Tibial artery (tissue), 4 donors: Measurements from ENCODE around the gene CDCA4.

ENCODE experiments used
- DNase-seq, 2 donors: peaks; one replicate each; pipeline ENCODE4 v3.0.0-alpha.2; 2019
- H3K27ac ChIP-seq, 2 donors: fragments of 200-600 bp; sonication (generic) in 1 of 2; 1 replicate in 1 of 2; 2 replicates in 1 of 2; pipeline ENCODE4 v1.5.1; 2018 to 2019; ENCODE audit warnings: mild to moderate bottlenecking in 1 of 2
- H3K27me3 ChIP-seq, 2 donors: fragments of 200-600 bp; sonication (generic) in 1 of 2; one replicate each; pipeline versions ENCODE4 v1.5.1 to v1.6.0; 2016 to 2019
- H3K36me3 ChIP-seq, 3 donors: fragments of 200-600 bp; sonication (generic) in 2 of 3; one replicate each; pipeline ENCODE4 v1.5.1; 2016 to 2019; ENCODE audit warnings: mild to moderate bottlenecking in 2 of 3
- H3K4me1 ChIP-seq, 4 donors: fragments of 200-600 bp; sonication (generic) in 2 of 4; 1 replicate in 3 of 4; 2 replicates in 1 of 4; pipeline ENCODE4 v1.5.1; 2016 to 2019
- H3K4me3 ChIP-seq, 2 donors: fragments of 200-600 bp; sonication (generic) in 1 of 2; 1 replicate in 1 of 2; 2 replicates in 1 of 2; pipeline ENCODE4 v1.5.1; 2018 to 2019; ENCODE audit warnings: mild to moderate bottlenecking in 2 of 2
- H3K9me3 ChIP-seq, 3 donors: fragments of 200-600 bp; sonication (generic) in 1 of 3; one replicate each; pipeline ENCODE4 v1.5.1; 2016 to 2019
- CTCF ChIP-seq, 2 experiments: fragments of 200-600 bp in 1 of 2; fragments of 450-650 bp in 1 of 2; IDR thresholded peaks; one replicate each; pipeline ENCODE4 v1.5.1; 2017 to 2019; ENCODE audit warnings: antibody characterized with exemption in 2 of 2, mild to moderate bottlenecking in 1 of 2, moderate library complexity in 1 of 2
- intact Hi-C: fragments of 100-400 bp; cut with DNase I; formaldehyde crosslinking; loops from one replicate; pipeline ENCODE4 v1.15.0; 2023; ENCODE audit warnings: low total_unique reads

The CDCA4 gene

GRCh38 chr14:105010891-105011291, 10.0 kb downstream of the CDCA4 start:
- H3K27me3 ChIP-seq: no peaks in the 10 kb centered on the region
- no peak overlapping the region for H3K27ac ChIP-seq
- no peak for TF ChIP-seq CTCF (IDR thresholded peaks at IDR 0.05)
- peaks cover 0 to 57% (median 26%) of the 10 kb centered on the region in 3 donors for H3K36me3 ChIP-seq
- H3K4me1 ChIP-seq: peaks cover 0 to 20% (median 18%) of the 10 kb centered on the region in 4 donors
- H3K9me3 ChIP-seq: no peaks in the 10 kb centered on the region
- no peak overlapping the region for H3K4me3 ChIP-seq
- intact Hi-C loops: no loop called here
- DNase-seq: no peak

- H3K4me3 ChIP-seq: no peak overlapping the region
- H3K36me3 ChIP-seq: peaks cover 0 to 59% (median 26%) of the 10 kb centered on the region in 3 donors
- H3K27me3 ChIP-seq: no peaks in the 10 kb centered on the region
- no peaks in the 10 kb centered on the region for H3K9me3 ChIP-seq
- no peak for DNase-seq
- no peak overlapping the region for H3K27ac ChIP-seq
- no peak for TF ChIP-seq CTCF (IDR thresholded peaks at IDR 0.05)
- peaks cover 0 to 20% (median 18%) of the 10 kb centered on the region in 4 donors for H3K4me1 ChIP-seq
- intact Hi-C loops: no loop called here
Observed at GRCh38 chr14:105010106-105010505, 10.8 kb downstream of the CDCA4 start.

GRCh38 chr14:105007593-105008264, 13.2 kb downstream of the CDCA4 start:
- Histone ChIP-seq H3K4me3 (no peak overlapping the region), H3K36me3 (peaks cover 0 to 59% (median 26%) of the 10 kb centered on the region in 3 donors), H3K9me3 (no peaks in the 10 kb centered on the region), H3K27ac (no peak overlapping the region), H3K4me1 (peaks cover 0 to 11% (median 8%) of the 10 kb centered on the region in 4 donors), H3K27me3 (no peaks in the 10 kb centered on the region)
- intact Hi-C loops: no loop called here
- no peak for DNase-seq
- TF ChIP-seq CTCF (IDR thresholded peaks at IDR 0.05): no peak

GRCh38 chr14:105006831-105007592, 13.9 kb downstream of the CDCA4 start:
- intact Hi-C loops: no loop called here

More at GRCh38 chr14:105006831-105007592, 13.9 kb downstream of the CDCA4 start:
- no peaks in the 10 kb centered on the region for H3K27me3 ChIP-seq
- H3K4me3 ChIP-seq: no peak overlapping the region
- no peak overlapping the region for H3K27ac ChIP-seq
- no peak for TF ChIP-seq CTCF (IDR thresholded peaks at IDR 0.05)
- peaks cover 0 to 59% (median 26%) of the 10 kb centered on the region in 3 donors for H3K36me3 ChIP-seq
- DNase-seq: no peak
- H3K9me3 ChIP-seq: no peaks in the 10 kb centered on the region
- H3K4me1 ChIP-seq: peaks cover 0 to 4% (median 1%) of the 10 kb centered on the region in 4 donors
